ENCODE data around the gene MLF1. TPM values are rescaled to one million over a fixed set of nuclear protein-coding genes. Genes with fewer than 3 reads are reported as not detected.

Gene MLF1
- total and polyA plus RNA-seq, 2 donors, result 2.5 to 5.0 TPM

Other genes starting within 250 kb of the MLF1 start
- 40.0 TPM for gene GFM1, start 73.3 kb downstream of the MLF1 start, total RNA-seq
- gene GFM1, start 73.3 kb downstream of the MLF1 start, polyA plus RNA-seq, result 19.0 TPM
- gene LXN, start 101.5 kb downstream of the MLF1 start, total RNA-seq, result 21.9 TPM
- 16.5 TPM for gene LXN, start 101.5 kb downstream of the MLF1 start, polyA plus RNA-seq
- gene RARRES1, start 161.3 kb downstream of the MLF1 start, total RNA-seq, result 2.4 TPM
- 7.3 TPM for gene RARRES1, start 161.3 kb downstream of the MLF1 start, polyA plus RNA-seq
- gene MFSD1, start 230.9 kb downstream of the MLF1 start, total RNA-seq, result 58.7 TPM
- gene MFSD1, start 230.9 kb downstream of the MLF1 start, polyA plus RNA-seq, result 61.4 TPM

Measured in thymus (tissue), 2 donors.